Body of pancreas (tissue), 4 donors: ENCODE measurements around the gene TBC1D14. TPM values are rescaled to one million over a fixed set of nuclear protein-coding genes. Genes with fewer than 3 reads are reported as not detected.

Source experiments
- ATAC-seq: fragments of 150-250 bp; one replicate; pipeline ENCODE4 v1.9.1; 2016
- DNase-seq, 4 donors: peaks; one replicate each; pipeline ENCODE4 v3.0.0-alpha.2; 2019
- H3K27ac ChIP-seq, 4 donors: fragments of 200-600 bp; sonication (generic); 1 replicate in 3 of 4; 2 replicates in 1 of 4; pipeline versions ENCODE4 v1.5.1 to v1.6.1; 2016 to 2019; ENCODE audit warnings: mild to moderate bottlenecking in 1 of 4, mixed read lengths in 1 of 4, moderate library complexity in 1 of 4
- H3K27me3 ChIP-seq, 2 donors: fragments of 200-600 bp; sonication (generic); one replicate each; pipeline ENCODE4 v1.6.0; 2016; ENCODE audit warnings: mild to moderate bottlenecking in 1 of 2
- H3K36me3 ChIP-seq, 2 donors: fragments of 200-600 bp; sonication (generic); replicated peaks in 1 of 2; 2 replicates each; pipeline ENCODE4 v1.5.1; 2016; ENCODE audit warnings: low read depth in 2 of 2; ENCODE audit not compliant: insufficient read depth in 1 of 2
- H3K4me1 ChIP-seq: fragments of 200-600 bp; sonication (generic); one replicate; pipeline ENCODE4 v1.6.0; 2016
- H3K4me3 ChIP-seq, 2 donors: fragments of 200-600 bp; sonication (generic); 1 replicate in 1 of 2; 2 replicates in 1 of 2; pipeline ENCODE4 v1.5.1; 2016 to 2019
- H3K9me3 ChIP-seq, 3 donors: fragments of 200-600 bp; sonication (generic); 1 replicate in 2 of 3; 2 replicates in 1 of 3; pipeline ENCODE4 v1.5.1; 2016
- CTCF ChIP-seq, 7 experiments: fragments of 450-650 bp in 4 of 7; fragments of 200-600 bp in 3 of 7; sonication (generic) in 3 of 7; IDR thresholded peaks; one replicate each; pipeline ENCODE4 v1.5.1; 2016 to 2019; ENCODE audit warnings: antibody characterized with exemption in 7 of 7
- POLR2A ChIP-seq, 3 donors: fragments of 450-650 bp; IDR thresholded peaks; one replicate each; pipeline ENCODE4 v1.6.1; 2016; ENCODE audit warnings: antibody characterized with exemption in 3 of 3, mild to moderate bottlenecking in 2 of 3
- WGBS, 2 donors: methylation state at CpG; one replicate each; pipeline ENCODE4 v1.1.5; 2017; 5-methylcytosine and 5-hydroxymethylcytosine counted together
- intact Hi-C: fragments of 100-400 bp; cut with DNase I; formaldehyde crosslinking; loops from one replicate; pipeline ENCODE4 v1.15.1; 2023
- total RNA-seq, 2 donors: library from RNA; depleted of rRNA; stranded (reverse); fragments of >200 nt; gene quantifications; one replicate each; pipeline ENCODE4 v1.1.0, GENCODE V29; 2016

TBC1D14 gene
- total RNA-seq, 2 donors from 2014 or later = 10.5 to 20.0 TPM

GRCh38 chr4:6942238-6942800, 32.7 kb downstream of the TBC1D14 start:
- TF ChIP-seq POLR2A (IDR thresholded peaks at IDR 0.05) (no peak), CTCF (IDR thresholded peaks at IDR 0.05) (no peak)
- Histone ChIP-seq H3K36me3 (no peaks in the 10 kb centered on the region), H3K9me3 (no peaks in the 10 kb centered on the region), H3K4me1 (peaks cover 17% of the 10 kb centered on the region), H3K27me3 (no peaks in the 10 kb centered on the region), H3K27ac (peak overlapping the region in 2 of 4 donors; percentile 26 to 76), H3K4me3 (no peak overlapping the region)
- intact Hi-C loops = no loop called here
- DNase-seq (peak in 1 of 4 donors; percentile 58), ATAC-seq (peak; percentile 37)
- WGBS, 2 donors = 50 to 86% methylated on average over 7 of the region's 7 CpGs

DNA sequence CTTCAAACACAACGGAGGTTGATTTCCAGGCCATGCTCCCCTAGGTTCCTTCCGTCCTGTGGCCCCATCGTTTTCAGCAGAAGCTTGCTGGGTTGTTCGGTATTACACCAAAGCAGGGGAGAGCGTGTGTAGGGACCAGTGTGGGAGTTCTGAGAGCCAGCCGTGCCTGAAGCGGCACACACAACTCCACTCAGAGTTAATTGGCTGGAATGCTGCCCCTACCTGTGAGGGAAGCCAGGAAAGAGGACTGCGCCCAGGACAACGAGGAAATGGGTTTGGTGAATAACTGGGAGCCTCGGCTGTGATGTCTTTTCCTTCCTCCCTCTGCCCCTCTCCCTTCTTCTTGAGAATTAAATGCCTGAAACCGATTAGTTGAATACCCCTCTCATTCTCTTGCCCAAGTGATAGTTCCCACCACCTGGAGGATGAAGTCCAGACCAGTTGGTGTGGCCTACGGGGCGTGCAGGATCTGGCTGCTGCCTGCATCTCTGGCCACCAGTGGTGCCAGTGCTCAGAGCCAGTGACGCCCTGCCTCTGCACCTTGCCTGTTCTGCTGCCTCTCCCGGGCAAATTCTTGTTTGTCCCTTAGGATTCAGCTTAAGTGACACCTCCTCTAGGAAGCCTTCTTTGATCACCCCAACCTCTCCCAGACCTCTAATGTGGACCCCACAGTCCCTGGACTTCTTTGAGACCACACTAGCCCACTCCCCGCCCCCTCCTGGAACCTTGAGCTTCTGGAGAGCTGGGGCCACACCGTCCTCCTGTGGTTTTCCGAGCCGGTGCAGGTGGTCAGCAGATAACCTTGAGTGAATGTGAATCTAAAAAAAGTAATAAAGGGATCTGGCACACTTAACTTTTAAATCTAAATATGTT, 33.6 kb downstream of the TBC1D14 start:
- Histone ChIP-seq H3K4me1 (peaks cover 26% of the 10 kb centered on the region), H3K27ac (peak overlapping the region in 2 of 4 donors; percentile 26 to 76), H3K27me3 (no peaks in the 10 kb centered on the region), H3K9me3 (no peaks in the 10 kb centered on the region), H3K4me3 (no peak overlapping the region), H3K36me3 (no peaks in the 10 kb centered on the region)
- TF ChIP-seq CTCF (IDR thresholded peaks at IDR 0.05) = no peak
- TF ChIP-seq POLR2A (IDR thresholded peaks at IDR 0.05) = no peak
- no peak for DNase-seq
- peak; percentile 15 for ATAC-seq
- 58 to 59% methylated on average over 19 of the region's 19 CpGs for WGBS, 2 donors
- intact Hi-C loops = no loop called here

GRCh38 chr4:6943885-6944225, 34.2 kb downstream of the TBC1D14 start:
- H3K4me3 ChIP-seq = no peak overlapping the region
- H3K4me1 ChIP-seq = peaks cover 28% of the 10 kb centered on the region
- intact Hi-C loops = no loop called here
- H3K9me3 ChIP-seq = no peaks in the 10 kb centered on the region
- no peaks in the 10 kb centered on the region for H3K27me3 ChIP-seq
- 82 to 86% methylated on average over 16 of the region's 16 CpGs for WGBS, 2 donors
- ATAC-seq = no peak
- H3K36me3 ChIP-seq = no peaks in the 10 kb centered on the region
- peak overlapping the region in 2 of 4 donors; percentile 67 to 73 for H3K27ac ChIP-seq
- DNase-seq = no peak
- TF ChIP-seq POLR2A (IDR thresholded peaks at IDR 0.05) (no peak), CTCF (IDR thresholded peaks at IDR 0.05) (no peak)

DNA sequence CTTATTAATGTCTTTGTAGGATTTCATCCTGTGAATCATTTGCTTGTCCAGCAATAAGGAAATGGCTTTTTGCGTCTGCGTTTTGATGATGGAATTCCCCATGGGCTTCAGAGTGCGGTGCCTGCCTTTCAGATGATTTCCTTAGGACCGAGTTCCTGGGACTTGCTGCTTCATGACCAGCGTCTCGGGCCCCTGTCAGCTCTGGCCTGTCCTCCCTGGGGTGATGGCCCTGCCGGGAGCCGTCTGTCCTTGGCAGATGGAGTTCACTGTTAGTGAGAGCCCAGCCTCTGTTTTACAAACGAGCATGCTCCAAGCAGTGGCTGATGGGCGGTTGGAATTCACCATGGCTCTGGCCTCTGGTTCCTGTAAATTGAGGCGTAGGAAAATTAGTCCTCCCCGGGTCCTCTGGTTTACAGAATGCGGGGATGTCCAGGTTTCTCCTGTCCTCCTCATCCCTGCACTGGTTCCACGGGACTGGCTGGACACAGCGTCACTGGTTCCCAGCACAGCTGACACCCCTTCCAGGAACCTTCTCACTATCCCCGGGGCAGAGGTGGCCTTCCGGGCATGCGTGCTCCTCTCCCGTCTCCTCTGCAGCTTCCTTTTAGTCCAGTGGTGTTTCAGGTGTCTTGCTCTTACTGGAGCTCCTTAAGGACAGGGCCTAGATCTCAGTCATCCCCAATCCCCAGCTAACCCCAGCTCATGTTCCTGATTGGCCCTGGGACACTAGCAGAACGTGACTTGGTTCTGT, 34.9 kb downstream of the TBC1D14 start:
- no peaks in the 10 kb centered on the region for H3K27me3 ChIP-seq
- peaks cover 28% of the 10 kb centered on the region for H3K4me1 ChIP-seq
- peak overlapping the region in 3 of 4 donors; percentile 31 to 73 (median 67) for H3K27ac ChIP-seq
- no peak overlapping the region for H3K4me3 ChIP-seq
- no peak for DNase-seq
- peak; percentile 59 for ATAC-seq
- no peaks in the 10 kb centered on the region for H3K36me3 ChIP-seq
- no peaks in the 10 kb centered on the region for H3K9me3 ChIP-seq
- WGBS, 2 donors = 72 to 73% methylated on average over 20 of the region's 20 CpGs
- TF ChIP-seq CTCF (IDR thresholded peaks at IDR 0.05) (no peak), POLR2A (IDR thresholded peaks at IDR 0.05) (no peak)
- intact Hi-C loops = no loop called here
